PC-3 (cell line): ENCODE results near the gene TNKS2. TPM values are rescaled to one million over a fixed set of nuclear protein-coding genes. Genes with fewer than 3 reads are reported as not detected.

Experiments used
- ATAC-seq: fragments of 200-7000 bp; cut with Tn5 transposase; 2 replicates; pipeline ENCODE4 v1.9.1; 2020; ENCODE audit warnings: mild to moderate bottlenecking, moderate library complexity
- BruUV-seq: library from RNA; stranded (reverse); fragments of 400-500 nt; replicated peaks from 2 replicates; lab custom pipeline; 2021; lab: Mats Ljungman, UMichigan
- CTCF ChIA-PET: fragments of 300-600 bp; sonication (Branson Sonifier 250); formaldehyde crosslinking; loops from one replicate; lab custom pipeline; 2022; ENCODE audit warnings: antibody characterized with exemption; lab: Charles Lee
- POLR2A ChIA-PET: fragments of 300-600 bp; sonication (Branson Sonifier 250); formaldehyde crosslinking; loops from one replicate; lab custom pipeline; 2022; ENCODE audit warnings: antibody characterized with exemption; ENCODE audit not compliant: unreplicated experiment; lab: Charles Lee
- DNase-seq: peaks from one replicate; pipeline ENCODE4 v3.0.0-alpha.2; 2015
- H2AFZ ChIP-seq: fragments of 300-600 bp; sonication (generic); 2 replicates; pipeline ENCODE4 v1.6.0; 2016; ENCODE audit warnings: antibody characterized with exemption, low read length
- H3F3A ChIP-seq: fragments of 300-600 bp; sonication (generic); one replicate; pipeline ENCODE4 v1.6.0; 2017; ENCODE audit warnings: antibody characterized with exemption, low read length, control low read depth, mild to moderate bottlenecking; ENCODE audit not compliant: unreplicated experiment
- H3K27ac ChIP-seq: fragments of 300-600 bp; sonication (generic); 2 replicates; pipeline ENCODE4 v1.5.1; 2016; ENCODE audit warnings: mild to moderate bottlenecking, low read length
- H3K27me3 ChIP-seq: fragments of 300-600 bp; sonication (generic); 2 replicates; pipeline ENCODE4 v1.6.1; 2016; ENCODE audit warnings: low read length, mixed read lengths
- H3K36me3 ChIP-seq: fragments of 300-600 bp; sonication (generic); 2 replicates; pipeline ENCODE4 v1.6.1; 2016; ENCODE audit warnings: low read depth, mixed run types, low read length, mixed read lengths
- H3K4me1 ChIP-seq: fragments of 300-600 bp; sonication (generic); 2 replicates; pipeline ENCODE4 v1.5.1; 2016; ENCODE audit warnings: low read length; ENCODE audit not compliant: insufficient read depth
- H3K4me2 ChIP-seq: fragments of 300-600 bp; sonication (generic); 2 replicates; pipeline ENCODE4 v1.6.0; 2016; ENCODE audit warnings: low read length
- H3K4me3 ChIP-seq: fragments of 300-600 bp; sonication (generic); 2 replicates; pipeline ENCODE4 v1.5.1; 2016; ENCODE audit warnings: mild to moderate bottlenecking, low read length, mixed read lengths
- H3K79me2 ChIP-seq: fragments of 300-600 bp; sonication (generic); 2 replicates; pipeline ENCODE4 v1.6.1; 2017; ENCODE audit warnings: low read length, mixed read lengths
- H3K9ac ChIP-seq: fragments of 300-600 bp; sonication (generic); 2 replicates; pipeline ENCODE4 v1.6.0; 2016; ENCODE audit warnings: mild to moderate bottlenecking, low read length
- H3K9me2 ChIP-seq: fragments of 300-600 bp; sonication (generic); replicated peaks from 2 replicates; pipeline ENCODE4 v1.6.1; 2016; ENCODE audit warnings: mixed run types, low read length, mixed read lengths
- H3K9me3 ChIP-seq: fragments of 300-600 bp; sonication (generic); 2 replicates; pipeline ENCODE4 v1.6.1; 2016; ENCODE audit warnings: low read length, mixed read lengths
- H4K20me1 ChIP-seq: fragments of 300-600 bp; sonication (generic); 2 replicates; pipeline ENCODE4 v1.6.1; 2016; ENCODE audit warnings: low read length, mixed read lengths
- EZH2 ChIP-seq: fragments of 300-600 bp; sonication (generic); IDR thresholded peaks from one replicate; pipeline ENCODE4 v1.6.1; 2017; ENCODE audit warnings: antibody characterized with exemption, mild to moderate bottlenecking, low read length; ENCODE audit not compliant: unreplicated experiment
- EZH2phosphoT487 ChIP-seq: fragments of 300-600 bp; sonication (generic); IDR thresholded peaks from 2 replicates; pipeline ENCODE4 v1.6.1; 2018; ENCODE audit warnings: mild to moderate bottlenecking, antibody characterized with exemption, low read length, borderline replicate concordance
- intact Hi-C: fragments of 100-400 bp; cut with micrococcal nuclease; formaldehyde crosslinking; loops from 2 replicates; pipeline ENCODE4 v1.9.0; 2023
- total RNA-seq: library from RNA; depleted of rRNA; stranded (reverse); fragments of >200 nt; gene quantifications from 2 replicates; pipeline ENCODE4 v1.2.3, GENCODE V29; 2014
- TF ChIP-seq, protein P1 (sequence below): fragments of 300-600 bp; sonication (generic); conservative IDR thresholded peaks from 2 replicates; pipeline ENCODE4 v1.5.1; 2017; ENCODE audit warnings: antibody characterized with exemption, low read depth, mild to moderate bottlenecking, low read length

TNKS2 gene
- total RNA-seq, 1 experiment from 2014 or later, result 14.5 TPM

DNA sequence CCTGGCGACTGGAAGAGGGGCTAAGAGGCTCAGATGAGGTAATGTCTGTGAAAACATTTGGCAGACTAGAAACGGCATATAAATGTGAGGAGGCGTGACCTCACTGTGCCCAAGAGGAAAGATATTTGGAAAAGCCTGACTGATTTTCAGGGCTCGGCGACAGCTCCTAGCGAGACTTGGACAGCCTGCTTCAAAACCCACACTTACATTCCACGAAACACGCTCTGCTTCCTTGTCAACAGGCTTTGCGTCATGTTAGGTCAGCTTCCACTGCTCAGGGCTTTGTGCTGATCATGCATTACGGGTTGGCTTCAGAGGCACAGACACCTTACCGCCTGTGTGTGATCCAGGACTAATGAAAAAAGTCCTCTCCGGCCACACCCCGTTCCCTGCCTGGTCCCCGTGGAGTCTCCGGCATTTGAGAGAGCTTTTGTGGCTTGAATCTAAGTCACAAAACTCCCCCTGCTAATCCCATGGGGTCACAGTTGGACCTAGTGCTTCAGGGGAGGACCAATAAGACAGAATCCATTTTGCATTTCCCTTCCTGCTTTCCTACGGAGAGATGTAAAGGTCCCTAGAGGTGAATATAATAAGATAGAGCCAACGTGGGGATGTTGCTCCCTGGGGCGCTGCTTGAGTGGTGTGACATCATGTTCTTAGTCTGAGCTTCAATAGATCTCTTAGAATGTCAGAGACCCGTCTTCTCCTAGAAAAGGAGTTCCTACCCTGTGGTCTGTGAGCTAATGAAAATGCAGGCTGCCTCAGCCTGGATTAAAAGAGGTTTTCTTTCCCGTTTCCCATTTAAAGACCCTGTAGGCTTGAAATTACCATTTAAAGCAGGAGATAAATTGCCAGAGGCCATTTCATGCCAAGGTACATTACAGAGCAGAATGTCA lies 85.6 kb downstream of the TNKS2 start:
- Histone ChIP-seq H3K27ac (no peak overlapping the region), H3K4me3 (no peak overlapping the region), H3K4me1 (peaks cover 8% of the 10 kb centered on the region; the same call in 1 of the 2 replicates), H3K36me3 (no peaks in the 10 kb centered on the region), H3K79me2 (no peaks in the 10 kb centered on the region), H3F3A (no peaks in the 10 kb centered on the region), H3K9ac (no peak overlapping the region), H3K9me3 (no peaks in the 10 kb centered on the region), H3K27me3 (no peaks in the 10 kb centered on the region), H3K9me2 (no peaks in the 10 kb centered on the region), H3K4me2 (no peak overlapping the region), H2AFZ (no peak overlapping the region), H4K20me1 (no peaks in the 10 kb centered on the region)
- ATAC-seq (no peak), DNase-seq (no peak)
- CTCF ChIA-PET, result no interaction called here
- no TSS peak for BruUV-seq
- TF ChIP-seq EZH2phosphoT487 (no peak), EZH2 (no peak)
- TF ChIP-seq, protein P1, sequence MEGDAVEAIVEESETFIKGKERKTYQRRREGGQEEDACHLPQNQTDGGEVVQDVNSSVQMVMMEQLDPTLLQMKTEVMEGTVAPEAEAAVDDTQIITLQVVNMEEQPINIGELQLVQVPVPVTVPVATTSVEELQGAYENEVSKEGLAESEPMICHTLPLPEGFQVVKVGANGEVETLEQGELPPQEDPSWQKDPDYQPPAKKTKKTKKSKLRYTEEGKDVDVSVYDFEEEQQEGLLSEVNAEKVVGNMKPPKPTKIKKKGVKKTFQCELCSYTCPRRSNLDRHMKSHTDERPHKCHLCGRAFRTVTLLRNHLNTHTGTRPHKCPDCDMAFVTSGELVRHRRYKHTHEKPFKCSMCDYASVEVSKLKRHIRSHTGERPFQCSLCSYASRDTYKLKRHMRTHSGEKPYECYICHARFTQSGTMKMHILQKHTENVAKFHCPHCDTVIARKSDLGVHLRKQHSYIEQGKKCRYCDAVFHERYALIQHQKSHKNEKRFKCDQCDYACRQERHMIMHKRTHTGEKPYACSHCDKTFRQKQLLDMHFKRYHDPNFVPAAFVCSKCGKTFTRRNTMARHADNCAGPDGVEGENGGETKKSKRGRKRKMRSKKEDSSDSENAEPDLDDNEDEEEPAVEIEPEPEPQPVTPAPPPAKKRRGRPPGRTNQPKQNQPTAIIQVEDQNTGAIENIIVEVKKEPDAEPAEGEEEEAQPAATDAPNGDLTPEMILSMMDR, result no peak
- intact Hi-C loops, result no loop called here
- POLR2A ChIA-PET, result no interaction called here

DNA sequence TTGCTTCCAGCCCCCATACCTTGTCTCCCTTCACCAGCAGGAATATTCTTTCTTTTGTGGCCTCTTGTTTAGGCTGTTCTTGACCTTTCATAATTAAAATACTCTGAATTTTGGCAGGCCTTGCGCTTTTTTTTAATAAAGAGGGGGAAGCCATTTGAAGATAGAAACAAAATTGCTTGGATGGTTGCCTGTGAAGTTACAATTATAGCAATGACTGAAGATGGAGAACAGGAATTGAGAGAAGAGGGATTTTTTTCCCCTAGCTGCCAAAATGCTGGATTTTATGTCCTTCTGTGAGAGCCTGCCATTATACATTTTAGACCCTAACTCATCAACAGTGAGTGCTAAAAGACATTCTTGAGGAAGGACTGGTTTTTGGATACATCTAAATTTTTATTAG lies 86.3 kb downstream of the TNKS2 start:
- Histone ChIP-seq H3K36me3 (no peaks in the 10 kb centered on the region), H3K9me2 (no peaks in the 10 kb centered on the region), H3K9me3 (no peaks in the 10 kb centered on the region), H3K4me3 (no peak overlapping the region), H3K27ac (no peak overlapping the region), H3F3A (no peaks in the 10 kb centered on the region), H3K9ac (no peak overlapping the region), H3K27me3 (no peaks in the 10 kb centered on the region), H4K20me1 (no peaks in the 10 kb centered on the region), H2AFZ (no peak overlapping the region), H3K4me1 (peaks cover 8% of the 10 kb centered on the region; the same call in 1 of the 2 replicates), H3K4me2 (no peak overlapping the region), H3K79me2 (no peaks in the 10 kb centered on the region)
- DNase-seq, result no peak
- CTCF ChIA-PET, result no interaction called here
- POLR2A ChIA-PET, result no interaction called here
- intact Hi-C loops, result no loop called here
- ATAC-seq, result no peak
- no TSS peak for BruUV-seq
- TF ChIP-seq EZH2phosphoT487 (no peak), EZH2 (no peak)

DNA sequence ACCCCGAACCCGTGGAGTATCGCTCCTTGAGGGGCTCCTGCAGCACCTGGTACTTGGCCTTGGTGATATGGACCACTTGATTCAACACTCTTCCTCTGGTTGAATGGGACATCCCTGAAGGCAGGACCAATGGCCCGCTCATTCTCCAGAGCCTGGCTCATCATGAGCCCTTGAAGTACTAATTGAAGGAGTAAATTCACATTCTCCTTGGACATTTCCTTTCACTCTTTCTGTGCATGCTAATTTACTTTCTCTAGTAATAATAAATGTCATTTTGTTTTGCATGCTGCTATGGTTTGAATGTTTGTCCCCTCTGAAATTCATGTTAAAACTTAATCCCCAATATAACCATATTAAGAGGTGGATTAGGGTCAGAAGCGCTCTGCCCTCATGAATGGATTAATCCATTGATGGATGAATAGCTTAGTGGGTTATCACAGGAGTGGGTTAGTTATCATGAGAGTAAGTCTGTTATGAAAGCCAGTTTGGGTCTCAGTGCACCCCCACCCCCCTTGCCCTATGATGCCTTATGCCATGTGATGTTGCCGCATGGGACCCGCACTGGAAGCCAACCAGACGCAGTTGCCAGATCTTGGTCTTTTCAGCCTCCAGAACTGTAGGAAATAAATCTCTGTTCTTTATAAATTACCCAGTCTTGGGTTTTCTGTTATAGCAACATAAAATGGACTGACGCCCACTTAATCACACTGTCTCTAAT lies 87.3 kb downstream of the TNKS2 start:
- Histone ChIP-seq H3K4me1 (peaks cover 3% of the 10 kb centered on the region; the same call in 1 of the 2 replicates), H4K20me1 (no peaks in the 10 kb centered on the region), H3K9me2 (no peaks in the 10 kb centered on the region), H2AFZ (no peak overlapping the region), H3K27me3 (no peaks in the 10 kb centered on the region), H3K9me3 (no peaks in the 10 kb centered on the region), H3K79me2 (no peaks in the 10 kb centered on the region), H3K36me3 (no peaks in the 10 kb centered on the region), H3K9ac (no peak overlapping the region), H3F3A (no peaks in the 10 kb centered on the region), H3K4me2 (no peak overlapping the region), H3K4me3 (no peak overlapping the region), H3K27ac (no peak overlapping the region)
- ChIA-PET CTCF (no interaction called here), POLR2A (no interaction called here)
- ATAC-seq (no peak), DNase-seq (no peak)
- no TSS peak for BruUV-seq
- intact Hi-C loops, result no loop called here
- no peak for TF ChIP-seq EZH2
- TF ChIP-seq, protein P1, result no peak
- no peak for TF ChIP-seq EZH2phosphoT487
